HEK293 (cell line): Measurements from ENCODE around the gene HOXD3.
A peak's percentile ranks its signal among the peaks of the same experiment; 100 is the strongest.

Experiments used
- BCL6B ChIP-seq: fragments of 450-650 bp; formaldehyde crosslinking; IDR thresholded peaks from 2 replicates; pipeline ENCODE4 v1.5.1; 2017; ENCODE audit warnings: missing biosample characterization, missing genetic modification characterization
- IKZF3 ChIP-seq: fragments of 450-650 bp; IDR thresholded peaks from 2 replicates; pipeline ENCODE4 v1.5.0; 2018; ENCODE audit warnings: missing biosample characterization, mild to moderate bottlenecking, missing genetic modification characterization, moderate library complexity
- OSR2 ChIP-seq: fragments of 450-650 bp; formaldehyde crosslinking; IDR thresholded peaks from 2 replicates; pipeline ENCODE4 v1.5.1; 2016; ENCODE audit warnings: missing biosample characterization, missing genetic modification characterization
- PRDM2 ChIP-seq: fragments of 450-650 bp; formaldehyde crosslinking; IDR thresholded peaks from 2 replicates; pipeline ENCODE4 v1.5.1; 2016; ENCODE audit warnings: missing biosample characterization, missing genetic modification characterization, borderline replicate concordance
- PRDM6 ChIP-seq: fragments of 450-650 bp; formaldehyde crosslinking; IDR thresholded peaks from 2 replicates; pipeline ENCODE4 v1.5.1; 2017; ENCODE audit warnings: missing biosample characterization, missing genetic modification characterization
- REPIN1 ChIP-seq: fragments of 450-650 bp; formaldehyde crosslinking; IDR thresholded peaks from 2 replicates; pipeline ENCODE4 v1.5.1; 2017; ENCODE audit warnings: missing biosample characterization, missing genetic modification characterization, low read depth
- SETDB1 ChIP-seq: IDR thresholded peaks from one replicate; pipeline ENCODE4 v1.6.1; 2017; ENCODE audit warnings: mild to moderate bottlenecking, low read length, moderate library complexity, mixed read lengths; ENCODE audit not compliant: insufficient read length
- SP7 ChIP-seq: fragments of 450-650 bp; formaldehyde crosslinking; IDR thresholded peaks from 2 replicates; pipeline ENCODE4 v1.5.1; 2016; ENCODE audit warnings: missing biosample characterization, missing genetic modification characterization
- ZBTB44 ChIP-seq: fragments of 450-650 bp; IDR thresholded peaks from 2 replicates; pipeline ENCODE4 v1.5.1; 2018; ENCODE audit warnings: missing biosample characterization, mild to moderate bottlenecking, missing genetic modification characterization
- ZEB2 ChIP-seq: fragments of 450-650 bp; formaldehyde crosslinking; IDR thresholded peaks from 2 replicates; pipeline ENCODE4 v1.5.1; 2016; ENCODE audit warnings: missing biosample characterization, missing genetic modification characterization
- ZNF155 ChIP-seq: fragments of 450-650 bp; formaldehyde crosslinking; IDR thresholded peaks from 2 replicates; pipeline ENCODE4 v1.5.1; 2016; ENCODE audit warnings: missing biosample characterization, missing genetic modification characterization
- ZNF274 ChIP-seq, 2 experiments: fragments of 200-500 bp in 1 of 2; fragments of 450-650 bp in 1 of 2; sonication (Bioruptor generic) in 1 of 2; formaldehyde crosslinking in 1 of 2; IDR thresholded peaks; 2 replicates each; pipeline versions ENCODE4 v1.5.1 to v1.6.1; 2014 to 2016; ENCODE audit warnings: borderline replicate concordance in 1 of 2, inconsistent platforms in 1 of 2, low read length in 1 of 2, missing biosample characterization in 1 of 2, missing genetic modification characterization in 1 of 2
- ZNF280D ChIP-seq: fragments of 450-650 bp; formaldehyde crosslinking; IDR thresholded peaks from 2 replicates; pipeline ENCODE4 v1.5.1; 2016; ENCODE audit warnings: missing biosample characterization, missing genetic modification characterization
- ZNF311 ChIP-seq: fragments of 450-650 bp; formaldehyde crosslinking; IDR thresholded peaks from 2 replicates; pipeline ENCODE4 v1.5.1; 2017; ENCODE audit warnings: missing biosample characterization, missing genetic modification characterization, borderline replicate concordance
- ZNF366 ChIP-seq: fragments of 450-650 bp; formaldehyde crosslinking; conservative IDR thresholded peaks from 2 replicates; pipeline ENCODE4 v1.5.1; 2016; ENCODE audit warnings: missing biosample characterization, missing genetic modification characterization
- ZNF529 ChIP-seq: fragments of 450-650 bp; formaldehyde crosslinking; IDR thresholded peaks from 2 replicates; pipeline ENCODE4 v1.5.1; 2017; ENCODE audit warnings: missing genetic modification characterization, missing biosample characterization; ENCODE audit not compliant: insufficient replicate concordance
- ZNF530 ChIP-seq: fragments of 450-650 bp; formaldehyde crosslinking; IDR thresholded peaks from 2 replicates; pipeline ENCODE4 v1.5.1; 2016; ENCODE audit warnings: low read depth, missing biosample characterization, missing genetic modification characterization
- ZNF596 ChIP-seq: fragments of 450-650 bp; IDR thresholded peaks from 2 replicates; pipeline ENCODE4 v1.5.0; 2018; ENCODE audit warnings: missing biosample characterization, mild to moderate bottlenecking, missing genetic modification characterization, moderate library complexity
- ZNF660 ChIP-seq: fragments of 450-650 bp; IDR thresholded peaks from 2 replicates; pipeline ENCODE4 v1.5.1; 2018; ENCODE audit warnings: missing biosample characterization, mild to moderate bottlenecking, missing genetic modification characterization
- ZNF777 ChIP-seq: fragments of 450-650 bp; formaldehyde crosslinking; IDR thresholded peaks from 2 replicates; pipeline ENCODE4 v1.5.1; 2017; ENCODE audit warnings: missing biosample characterization, missing genetic modification characterization, borderline replicate concordance
- ZNF843 ChIP-seq: fragments of 450-650 bp; formaldehyde crosslinking; IDR thresholded peaks from 2 replicates; pipeline ENCODE4 v1.5.1; 2016; ENCODE audit warnings: missing biosample characterization, missing genetic modification characterization
- ZXDB ChIP-seq: fragments of 450-650 bp; formaldehyde crosslinking; IDR thresholded peaks from 2 replicates; pipeline ENCODE4 v1.5.1; 2016; ENCODE audit warnings: missing biosample characterization, missing genetic modification characterization

HOXD3 gene

GRCh38 chr2:176146101-176146500 is 11.0 kb upstream of the HOXD3 start (continued):
- 0 out of 2 replicates have a peak, but pooled peaks have one; percentile 21 for TF ChIP-seq SP7 (tag by site-specific recombination)
- peak; percentile 70 for TF ChIP-seq ZBTB44
- 0 out of 2 replicates have a peak, but pooled peaks have one; percentile 13 for TF ChIP-seq ZEB2 (tag by site-specific recombination)
- TF ChIP-seq PRDM2 (tag by site-specific recombination), result no peak
- TF ChIP-seq ZNF311, result no peak
- TF ChIP-seq PRDM6, result peak; percentile 85
- no peak for TF ChIP-seq ZNF777 (tag by site-specific recombination)
- TF ChIP-seq REPIN1 (tag by site-specific recombination), result no peak
- no peak for TF ChIP-seq ZNF274 (IDR thresholded peaks at IDR 0.05; ENCODE audit: low read length)
- no peak for TF ChIP-seq ZNF274 (tag by site-specific recombination; IDR thresholded peaks at IDR 0.05; ENCODE audit: borderline replicate concordance)
- TF ChIP-seq ZNF530 (tag by site-specific recombination), result no peak
- peak; percentile 73 for TF ChIP-seq ZNF660 (tag by site-specific recombination)
- no peak for TF ChIP-seq ZNF155 (tag by site-specific recombination)
- no peak for TF ChIP-seq ZNF280D (tag by site-specific recombination)
- no peak; the same call in 1 of the 2 replicates for TF ChIP-seq BCL6B (tag by site-specific recombination)
- TF ChIP-seq SETDB1, result no peak
- TF ChIP-seq OSR2, result 0 out of 2 replicates have a peak, but pooled peaks have one; percentile 47
- TF ChIP-seq ZNF529, result no peak
- peak; percentile 52; the same call in 1 of the 2 replicates for TF ChIP-seq ZXDB (tag by site-specific recombination)
- TF ChIP-seq ZNF366 (tag by site-specific recombination), result 0 out of 2 replicates have a peak, but pooled peaks have one; percentile 32
- TF ChIP-seq ZNF596 (tag by site-specific recombination), result peak; percentile 26; the same call in 1 of the 2 replicates
- TF ChIP-seq ZNF843 (tag by site-specific recombination), result peak; percentile 90
- TF ChIP-seq IKZF3 (tag by site-specific recombination), result peak; percentile 67; the same call in 1 of the 2 replicates
